T-helper 9 cell (primary cell): Measurements from ENCODE around the gene ATP13A3.
"Not testable (repeated sequence)": the region's sequence is repeated elsewhere in the genome, so short reads cannot be mapped to it uniquely, and the experiment has no call there.

Experiments used
- DNase-seq: peaks from one replicate; pipeline ENCODE4 v3.0.0-alpha.2; 2020

ATP13A3 gene

DNA sequence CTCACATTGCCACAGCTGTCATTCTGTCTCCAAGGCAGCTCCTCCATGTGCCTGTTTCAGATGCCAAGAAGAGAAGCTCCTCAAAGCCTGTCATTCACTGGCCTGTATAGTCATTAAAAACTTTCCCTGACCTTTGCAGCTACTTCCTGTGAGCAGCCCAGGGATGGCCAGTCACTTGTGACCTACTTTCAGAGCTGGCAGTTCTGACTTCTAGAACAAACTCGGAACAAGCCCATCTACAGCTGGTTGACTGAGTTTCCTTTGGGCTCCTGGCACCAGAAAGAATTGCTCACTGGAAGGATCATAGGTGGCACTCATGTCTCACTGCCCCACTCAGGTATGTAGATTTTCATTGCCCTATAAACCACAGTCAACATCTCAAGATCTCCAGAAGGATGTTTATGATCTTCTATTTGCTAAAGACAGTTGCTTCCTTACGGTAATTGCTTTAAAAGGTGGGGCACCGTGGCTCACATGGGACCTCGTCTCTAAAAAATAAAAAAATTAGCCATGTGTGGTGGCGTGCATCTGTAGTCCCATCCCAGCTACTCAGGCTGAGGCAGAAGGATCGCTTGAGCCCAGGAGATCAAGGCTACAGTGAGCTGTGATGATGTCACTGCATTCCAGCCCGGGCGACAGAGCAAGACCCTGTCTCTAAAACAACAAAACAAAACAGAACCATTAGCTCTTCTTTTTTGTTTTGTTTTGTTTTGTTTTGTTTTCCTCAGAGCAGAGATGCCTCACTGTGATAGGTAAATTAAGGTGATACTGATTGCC, 11.2 kb upstream of the ATP13A3 start:
- DNase-seq, result no peak

GRCh38 chr3:194496217-194496919, 9.6 kb upstream of the ATP13A3 start:
- no peak for DNase-seq

GRCh38 chr3:194494951-194495374, 8.2 kb upstream of the ATP13A3 start:
- no peak for DNase-seq

DNA sequence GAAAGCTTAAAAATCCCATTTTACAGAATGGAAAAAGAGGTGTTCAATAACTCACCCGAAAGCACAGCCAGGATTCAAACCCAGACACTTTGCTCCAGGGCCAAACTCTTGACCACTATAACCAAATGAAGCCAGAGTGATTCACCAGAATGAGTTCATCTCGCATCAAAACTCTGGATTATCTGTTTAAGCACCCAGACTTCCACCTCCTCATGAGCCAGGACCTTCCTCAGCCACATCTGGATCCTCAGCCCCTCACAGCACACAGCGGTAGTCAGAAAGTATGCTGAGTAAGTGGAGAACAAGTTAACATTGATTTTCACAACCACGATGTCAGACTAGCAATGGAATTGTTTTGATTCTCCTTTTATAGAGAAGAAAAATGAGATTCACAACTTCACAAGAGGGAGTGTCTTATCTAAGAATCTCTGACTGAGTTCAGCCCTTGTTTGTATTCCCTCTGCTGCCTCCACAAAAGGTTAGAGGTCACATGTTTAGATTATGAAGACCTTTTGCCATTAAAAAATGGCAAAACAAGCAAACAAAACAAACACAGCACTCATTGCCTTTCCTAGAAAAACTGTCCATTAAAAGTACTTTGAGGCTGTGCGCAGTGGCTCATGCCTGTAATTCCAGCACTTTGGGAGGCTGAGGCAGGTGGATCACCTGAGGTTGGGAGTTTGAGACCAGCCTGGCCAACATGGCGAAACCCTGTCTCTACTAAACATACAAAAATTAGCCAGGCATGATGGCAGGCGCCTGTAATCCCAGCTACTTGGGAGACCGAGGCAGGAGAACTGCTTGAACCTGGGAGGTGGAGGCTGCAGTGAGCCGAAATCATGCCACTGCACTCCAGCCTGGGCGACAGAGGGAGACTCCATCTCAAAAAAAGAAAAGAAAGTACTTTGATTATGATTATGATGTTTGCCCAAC, 7.5 kb upstream of the ATP13A3 start:
- DNase-seq, result not testable (repeated sequence)

DNA sequence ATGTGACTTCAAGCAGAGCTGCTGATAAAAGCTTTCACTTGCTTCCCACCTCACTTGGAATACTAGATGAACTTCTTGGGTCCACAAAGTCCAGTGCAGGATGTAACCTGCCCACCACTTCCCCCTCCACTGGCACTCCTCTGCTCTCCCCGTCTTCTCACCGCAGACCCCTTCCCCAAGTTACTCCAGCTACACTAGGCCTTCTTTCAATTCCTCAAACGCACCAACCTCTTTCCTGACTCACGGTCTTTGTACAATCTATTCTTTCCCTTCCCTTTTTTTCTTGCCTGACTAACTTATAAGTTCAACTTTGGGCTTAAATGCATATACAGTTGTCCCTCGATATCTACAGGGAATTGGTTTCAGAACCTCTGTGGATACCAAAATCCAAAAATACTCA, 5.2 kb upstream of the ATP13A3 start:
- DNase-seq, result no peak

- no peak for DNase-seq
Observed at GRCh38 chr3:194489736-194490612, 3.2 kb upstream of the ATP13A3 start.

DNA sequence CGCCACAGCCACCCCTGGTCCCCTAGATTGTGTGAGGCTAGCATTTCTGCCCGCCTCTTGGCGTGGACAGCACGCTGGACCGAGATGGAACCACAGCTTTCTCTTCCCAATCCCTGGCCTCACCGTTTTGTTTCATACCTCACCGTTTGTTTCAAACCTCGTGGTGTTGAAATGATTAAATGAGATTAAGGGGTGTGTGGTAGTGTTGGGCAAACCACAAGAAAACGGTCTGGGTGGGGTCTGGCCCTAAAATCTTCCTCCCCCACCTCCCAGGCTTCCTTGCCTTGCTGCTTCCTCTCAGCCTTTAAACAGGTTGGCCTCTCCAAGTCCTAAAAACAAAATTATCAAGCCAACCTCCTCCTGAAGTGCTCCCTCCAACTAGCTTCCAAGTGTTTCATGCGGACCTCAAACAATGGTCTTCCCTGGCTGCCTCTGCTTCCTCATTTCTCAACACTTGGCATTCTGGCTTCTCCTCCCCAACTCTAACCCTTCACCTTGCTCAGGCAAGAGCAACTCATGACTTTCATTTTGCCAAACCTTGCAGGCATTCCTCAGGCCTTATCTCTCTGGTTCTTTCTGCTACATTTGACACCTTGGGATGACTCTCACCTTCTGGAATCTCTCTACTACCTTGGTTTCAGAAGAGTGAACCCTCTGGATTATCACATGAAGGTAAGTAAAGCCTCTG, 1.4 kb upstream of the ATP13A3 start:
- DNase-seq, result no peak

DNA sequence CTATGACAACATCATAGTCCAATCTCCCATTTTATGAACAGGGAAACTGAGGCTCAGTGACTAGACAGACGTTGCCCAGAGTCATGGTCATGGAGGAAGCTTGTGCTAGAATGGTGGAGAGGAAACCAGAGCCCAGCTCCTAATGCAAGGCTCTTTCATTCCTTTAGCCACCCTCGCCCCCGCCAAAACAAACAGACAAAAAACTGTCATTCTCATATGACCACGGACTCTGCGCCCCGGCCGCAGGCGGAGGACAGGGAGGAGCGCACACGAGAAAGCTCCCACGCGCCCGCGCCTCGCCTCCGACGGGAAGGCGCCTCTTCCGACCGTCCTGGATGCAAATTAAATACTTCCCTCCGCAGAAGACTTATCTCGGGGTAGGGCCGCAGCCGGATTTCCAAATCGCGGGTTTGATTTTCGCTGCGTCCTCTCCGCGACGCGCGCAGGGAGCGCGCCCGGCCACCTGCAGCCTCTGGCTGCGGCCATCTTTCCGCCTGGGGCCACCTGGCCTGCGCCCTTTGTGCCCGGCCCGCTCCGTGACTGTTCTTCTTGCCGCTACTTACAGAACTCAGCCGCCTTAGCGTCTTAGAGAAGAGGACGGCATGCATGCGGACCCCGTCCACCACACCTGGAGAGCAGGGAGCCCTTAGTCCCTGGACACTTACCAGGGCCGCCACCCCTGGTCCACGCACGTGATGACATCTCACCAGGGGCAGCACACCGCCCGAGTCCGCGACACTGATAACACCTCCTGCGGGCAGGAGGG, 670 bp upstream of the ATP13A3 start:
- peak; percentile 18 for DNase-seq

GRCh38 chr3:194485881-194486539, 792 bp downstream of the ATP13A3 start:
- peak; percentile 49 for DNase-seq

DNA sequence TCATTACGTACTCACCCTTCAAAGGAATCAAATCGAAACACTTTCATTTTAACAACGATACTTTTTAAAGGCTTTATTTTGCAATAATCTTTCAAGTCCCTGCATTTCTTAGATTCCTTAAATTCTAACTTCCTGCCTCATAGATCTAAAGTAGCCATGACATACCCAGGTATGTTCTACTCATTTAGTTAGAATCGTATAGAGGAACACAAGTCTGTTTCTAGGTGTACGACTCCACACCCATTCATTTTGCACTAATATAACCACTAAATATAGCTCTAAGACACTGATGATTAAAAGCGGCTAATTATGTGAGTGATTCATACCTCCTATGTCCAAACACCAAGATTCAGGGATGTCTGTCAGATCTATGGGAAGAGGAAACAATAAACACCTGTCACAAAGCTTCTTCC, 1.3 kb downstream of the ATP13A3 start:
- DNase-seq, result no peak

GRCh38 chr3:194484614-194485013, 2.2 kb downstream of the ATP13A3 start:
- no peak for DNase-seq

DNA sequence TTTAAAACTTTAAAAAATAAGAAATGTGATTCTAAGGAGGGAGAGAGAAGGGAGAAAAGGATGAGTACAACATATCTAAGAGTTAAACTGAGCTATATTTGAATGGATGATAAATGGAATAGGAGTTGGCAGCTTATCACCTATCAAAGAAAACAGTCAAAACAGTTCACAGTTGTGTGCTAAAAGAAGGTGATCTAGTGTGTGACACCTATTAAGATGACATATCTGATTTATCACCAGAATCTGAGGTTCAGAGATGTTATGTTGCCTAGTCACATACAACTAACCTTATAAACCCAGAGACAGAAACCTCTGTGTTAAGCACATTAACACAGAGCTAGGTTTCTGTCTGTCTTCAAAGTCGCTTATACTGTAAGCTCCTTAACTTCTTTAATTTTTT, 3.0 kb downstream of the ATP13A3 start:
- DNase-seq, result no peak

GRCh38 chr3:194482830-194483229, 4.0 kb downstream of the ATP13A3 start:
- DNase-seq, result not testable (repeated sequence)

- DNase-seq, result no peak
Observed at GRCh38 chr3:194482196-194482593, 4.6 kb downstream of the ATP13A3 start.

DNA sequence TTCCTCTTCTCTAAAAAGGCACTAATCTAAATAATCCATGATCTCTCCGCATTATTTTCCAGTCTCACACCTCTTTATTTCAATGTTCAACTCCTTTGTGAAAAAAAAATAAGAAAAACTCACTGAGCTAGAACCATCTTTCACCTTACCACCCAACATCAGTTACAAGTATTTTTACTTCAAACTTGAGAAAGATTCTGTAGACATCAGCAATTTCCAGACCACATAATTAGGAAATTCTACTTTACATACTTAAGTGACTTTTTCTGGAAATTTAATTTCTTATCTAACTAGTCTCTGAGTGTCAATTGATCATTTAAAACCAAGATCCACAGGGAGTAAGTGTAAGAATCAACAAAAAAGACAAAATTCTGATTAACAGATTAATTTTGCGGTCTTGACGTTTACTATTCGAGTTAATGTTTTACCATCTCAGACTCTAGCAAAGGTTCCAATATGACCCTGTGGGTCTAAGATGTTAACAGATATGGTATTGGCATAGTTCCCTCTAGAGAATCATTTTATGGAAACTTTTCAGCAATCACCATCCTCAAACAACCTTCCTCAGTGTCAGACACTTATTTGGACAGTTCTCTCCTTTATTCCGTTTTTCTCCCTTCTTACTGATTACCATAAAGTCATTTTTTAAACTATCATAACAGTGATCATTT, 5.1 kb downstream of the ATP13A3 start:
- DNase-seq, result no peak

GRCh38 chr3:194481103-194481502, 5.7 kb downstream of the ATP13A3 start:
- DNase-seq, result no peak

- no peak for DNase-seq
Observed at GRCh38 chr3:194476784-194477183, 10.0 kb downstream of the ATP13A3 start.

DNA sequence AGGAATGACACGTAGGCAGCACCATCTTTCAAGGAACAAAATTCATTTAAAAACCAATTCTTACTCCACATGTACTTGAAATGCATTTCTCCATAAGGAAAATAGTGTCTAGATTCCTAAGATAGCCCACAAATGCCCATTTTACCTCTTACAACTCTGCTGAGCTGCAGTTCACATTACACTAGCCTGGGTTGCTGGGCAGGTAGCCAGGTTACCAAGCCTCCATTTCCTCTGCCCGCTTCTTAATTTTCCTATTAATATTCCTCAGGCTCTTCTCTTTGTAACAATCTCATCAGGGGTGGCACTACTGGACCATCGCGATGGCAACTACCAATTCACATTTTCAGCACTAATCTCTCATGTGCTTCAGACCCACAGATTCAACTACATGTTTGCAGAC, 10.8 kb downstream of the ATP13A3 start:
- no peak for DNase-seq

GRCh38 chr3:194475138-194475932, 11.5 kb downstream of the ATP13A3 start:
- no peak for DNase-seq
